GM21423 (cell line): ENCODE results near the gene GOLGA3.
"Not testable (repeated sequence)": the region's sequence is repeated elsewhere in the genome, so short reads cannot be mapped to it uniquely, and the experiment has no call there.

Experiments
- ATAC-seq: cut with Tn5 transposase; IDR thresholded peaks from one replicate; pipeline ENCODE4 v1.9.1; 2021; ENCODE audit warnings: mild to moderate bottlenecking, moderate library complexity; ENCODE audit not compliant: unreplicated experiment

Gene GOLGA3

DNA sequence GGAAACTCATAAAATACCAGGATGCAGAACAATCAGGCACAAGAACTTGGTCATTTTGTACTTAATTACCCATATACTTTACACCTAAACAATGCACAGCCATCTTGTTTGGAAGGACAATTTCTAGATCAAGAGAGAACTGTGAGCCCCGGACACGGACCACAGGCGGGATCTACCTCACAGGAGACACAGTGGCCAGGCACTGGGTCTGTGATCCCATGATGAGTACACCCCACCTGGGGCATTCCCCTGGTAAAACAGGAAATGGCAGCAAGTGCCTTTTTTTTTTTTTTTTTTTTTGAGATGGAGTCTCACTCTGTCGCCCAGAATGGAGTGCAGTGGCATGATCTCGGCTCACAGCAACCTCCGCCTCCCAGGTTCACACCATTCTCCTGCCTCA, 15.2 kb downstream of the GOLGA3 start:
- ATAC-seq = no peak

DNA sequence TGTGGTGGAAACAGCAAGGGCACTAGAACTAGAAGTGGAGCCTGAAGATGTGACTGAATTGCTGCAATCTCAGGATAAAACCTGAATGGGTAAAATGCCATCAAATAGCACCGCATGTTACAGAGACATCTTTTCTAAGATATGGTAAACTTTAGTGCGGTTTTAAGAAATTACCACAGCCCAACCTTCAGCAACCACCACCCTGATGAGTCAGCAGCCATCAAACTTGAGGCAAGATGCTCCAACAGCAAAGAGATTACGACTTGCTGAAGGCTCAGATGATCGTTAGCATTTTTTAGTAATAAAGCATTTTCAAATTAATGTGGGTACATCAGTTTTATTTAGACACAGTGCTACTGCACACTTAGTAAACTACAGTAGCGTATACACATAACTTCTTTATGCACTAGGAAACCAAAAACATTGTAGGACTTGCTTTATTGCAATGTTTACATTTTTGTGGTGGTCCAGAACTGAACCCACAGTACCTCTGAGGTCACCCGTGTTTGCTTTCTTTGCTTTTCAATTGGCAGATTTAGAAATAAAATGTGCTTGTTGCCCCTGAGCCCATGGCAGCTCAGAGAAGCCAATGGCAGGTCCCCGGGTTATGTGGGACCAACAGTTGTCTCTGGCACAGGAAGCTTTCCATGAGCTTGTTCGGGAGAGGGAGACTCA, 15.9 kb downstream of the GOLGA3 start:
- no peak for ATAC-seq

DNA sequence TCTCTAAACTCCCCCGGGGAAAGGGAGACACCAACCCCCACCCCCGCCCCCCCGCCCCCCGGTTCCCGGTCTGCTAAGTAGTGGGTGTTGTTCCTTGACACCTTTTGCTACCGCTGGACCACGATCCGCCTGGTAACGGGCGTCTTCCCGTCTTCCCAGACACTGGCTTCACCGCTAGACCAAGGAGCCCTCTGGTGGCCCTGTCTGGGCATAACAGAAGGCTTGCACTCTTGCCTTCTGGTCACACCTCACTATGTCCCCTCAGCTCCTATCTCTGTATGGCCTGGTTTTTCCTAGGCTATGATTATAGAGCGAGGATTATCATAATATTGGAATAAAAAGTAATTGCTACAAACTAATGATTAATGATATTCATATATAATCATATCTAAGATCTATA, 19.3 kb downstream of the GOLGA3 start:
- ATAC-seq = not testable (repeated sequence)

DNA sequence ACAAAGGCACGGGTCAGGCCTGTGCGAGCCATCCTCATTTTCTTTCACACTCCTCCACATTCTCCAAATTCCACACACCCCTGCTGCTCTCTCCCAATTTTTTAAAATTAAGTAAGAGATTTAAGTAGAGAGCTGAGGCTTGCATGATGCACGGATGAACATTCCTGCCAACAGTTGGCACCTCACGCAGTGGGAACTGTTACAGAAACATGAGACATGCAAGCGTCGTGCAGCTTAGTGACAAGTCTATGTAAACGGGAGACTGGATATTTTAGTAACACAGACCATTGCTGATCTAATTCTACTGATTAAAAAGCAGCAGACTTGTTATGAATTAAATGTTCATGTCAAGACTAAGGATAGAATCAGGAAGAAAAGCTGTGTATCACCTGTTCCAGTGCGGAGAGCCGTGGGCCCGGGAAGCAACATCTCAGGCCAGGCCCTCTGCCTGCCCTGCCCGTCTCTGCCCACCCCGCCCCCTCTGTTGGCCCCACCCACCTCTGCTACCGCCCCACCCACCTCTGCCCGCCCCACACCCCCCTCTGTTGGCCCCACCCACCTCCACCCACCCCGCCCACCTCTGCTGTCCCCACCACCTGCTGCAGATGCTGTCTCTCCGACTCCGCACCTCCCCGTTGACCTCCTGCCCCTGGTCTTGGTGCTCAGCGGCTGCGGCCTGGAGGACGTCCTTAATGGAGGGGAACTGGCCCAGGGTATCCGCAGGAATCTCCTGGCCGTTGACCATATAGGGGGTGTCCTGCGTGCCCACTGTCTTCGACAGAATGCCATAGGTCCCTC, 21.2 kb downstream of the GOLGA3 start:
- no peak for ATAC-seq

DNA sequence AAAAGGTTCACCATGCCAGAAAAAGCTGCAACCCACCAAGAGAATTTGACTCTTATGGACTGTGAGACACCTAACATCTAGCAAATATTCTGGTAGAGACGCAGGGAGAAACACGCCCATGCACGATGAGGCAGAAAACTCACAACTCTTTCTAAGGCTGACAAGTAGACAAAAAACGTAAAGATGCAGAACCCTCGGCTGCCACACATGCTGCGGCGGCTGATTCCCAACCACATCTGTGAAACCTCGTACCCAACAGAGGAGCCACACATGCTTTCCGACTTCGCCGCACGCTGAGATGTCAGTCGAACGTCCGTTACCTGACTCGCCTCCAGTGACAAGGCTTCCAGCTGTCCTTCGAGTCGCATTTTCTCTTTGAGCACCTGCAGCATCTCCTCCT, 21.8 kb downstream of the GOLGA3 start:
- ATAC-seq = no peak

DNA sequence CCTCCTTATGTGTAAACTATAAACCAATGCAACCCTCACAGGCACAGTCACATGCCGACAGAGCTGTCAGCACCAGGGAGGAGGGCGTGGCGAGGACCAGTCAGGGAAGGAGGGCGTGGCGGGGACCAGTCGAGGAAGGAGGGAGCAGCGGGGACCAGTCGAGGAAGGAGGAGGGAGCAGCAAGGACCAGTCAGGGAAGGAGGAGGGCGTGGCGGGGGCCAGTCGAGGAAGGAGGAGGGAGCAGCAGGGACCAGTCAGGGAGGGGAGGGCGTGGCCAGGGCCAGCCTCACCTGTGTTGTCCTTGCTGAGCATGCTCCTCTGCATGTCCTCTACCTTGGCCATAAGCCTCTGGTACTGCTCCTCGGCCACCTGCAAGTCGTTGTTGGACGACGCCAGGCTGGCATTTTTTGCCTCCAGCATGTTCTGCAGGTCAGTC, 24.2 kb downstream of the GOLGA3 start:
- ATAC-seq = no peak

DNA sequence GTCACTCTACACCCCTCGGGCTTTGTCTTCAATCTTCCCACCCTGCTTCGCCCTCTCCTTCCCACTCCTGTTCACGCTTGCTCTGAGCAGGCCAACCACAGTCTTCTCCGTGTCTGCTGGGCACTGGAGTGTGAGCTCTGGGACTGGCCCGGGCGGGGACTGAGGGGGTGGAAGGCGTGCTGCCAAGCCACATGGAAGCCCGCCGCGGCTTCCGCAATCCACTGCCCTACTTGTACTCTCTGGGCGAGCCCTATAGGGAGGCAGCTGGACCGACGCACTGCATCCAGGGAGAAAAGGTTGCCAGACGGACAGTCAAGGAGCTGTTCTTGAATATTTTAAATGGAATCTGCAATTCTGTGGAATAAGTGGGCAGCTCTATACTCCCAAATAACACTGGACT, 24.8 kb downstream of the GOLGA3 start:
- ATAC-seq = no peak

DNA sequence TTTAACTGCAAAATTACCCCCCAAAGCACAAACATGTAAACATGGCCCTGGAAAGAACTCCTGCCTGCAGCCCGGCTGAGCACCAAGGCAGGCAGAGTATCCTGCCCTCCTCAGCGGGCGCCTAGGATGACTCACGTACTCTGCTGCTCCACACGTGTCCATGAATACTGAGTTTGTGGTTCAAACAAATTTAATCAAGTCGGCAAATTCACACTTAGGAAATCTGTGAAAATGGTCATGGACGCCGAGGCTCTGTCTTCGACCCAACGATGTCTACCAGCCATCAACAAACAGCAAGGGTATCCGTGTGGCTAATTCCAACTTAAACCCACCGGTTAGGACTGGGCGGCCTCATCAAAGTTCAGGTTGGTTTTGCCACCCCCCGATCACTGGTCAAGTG, 25.5 kb downstream of the GOLGA3 start:
- ATAC-seq = no peak

DNA sequence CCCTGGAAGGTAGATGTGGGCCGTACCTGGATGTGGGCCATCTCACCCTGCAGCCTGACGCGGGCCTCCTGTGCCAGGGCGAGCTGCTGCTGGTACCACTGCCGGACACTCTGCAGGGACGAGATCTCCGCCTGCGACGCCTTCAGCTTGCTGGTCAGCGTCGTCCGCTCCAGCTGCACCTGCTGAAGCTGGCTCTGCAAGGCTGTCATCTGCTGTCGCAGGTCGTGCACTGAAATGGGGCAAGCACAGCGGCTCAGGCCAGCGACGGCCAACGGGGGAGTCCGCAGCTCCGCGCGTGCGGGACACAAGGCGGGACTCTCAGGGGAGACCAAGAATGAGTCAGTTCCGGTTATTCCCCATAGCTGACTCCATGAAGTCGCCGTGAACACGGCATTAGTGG, 26.9 kb downstream of the GOLGA3 start:
- no peak for ATAC-seq

DNA sequence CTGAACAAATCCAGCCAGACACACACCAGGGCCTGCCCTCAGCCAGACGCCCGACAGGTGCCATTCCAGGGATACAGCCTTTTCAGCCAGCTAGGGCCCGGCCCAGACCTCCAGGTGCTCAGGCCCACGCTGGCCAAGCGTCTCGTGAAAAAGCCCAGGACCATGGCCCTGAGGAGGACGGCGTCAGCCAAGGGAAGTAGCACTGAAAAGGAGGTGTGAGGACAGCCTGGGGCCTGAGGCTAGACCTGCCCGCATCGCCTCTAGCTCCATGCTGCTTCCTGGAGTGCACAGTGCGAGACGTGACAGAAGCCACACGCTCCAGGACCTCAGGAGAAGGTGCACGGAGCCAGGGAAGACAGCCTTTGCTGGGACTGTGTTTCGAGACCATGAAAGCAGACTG, 29.8 kb downstream of the GOLGA3 start:
- no peak for ATAC-seq

DNA sequence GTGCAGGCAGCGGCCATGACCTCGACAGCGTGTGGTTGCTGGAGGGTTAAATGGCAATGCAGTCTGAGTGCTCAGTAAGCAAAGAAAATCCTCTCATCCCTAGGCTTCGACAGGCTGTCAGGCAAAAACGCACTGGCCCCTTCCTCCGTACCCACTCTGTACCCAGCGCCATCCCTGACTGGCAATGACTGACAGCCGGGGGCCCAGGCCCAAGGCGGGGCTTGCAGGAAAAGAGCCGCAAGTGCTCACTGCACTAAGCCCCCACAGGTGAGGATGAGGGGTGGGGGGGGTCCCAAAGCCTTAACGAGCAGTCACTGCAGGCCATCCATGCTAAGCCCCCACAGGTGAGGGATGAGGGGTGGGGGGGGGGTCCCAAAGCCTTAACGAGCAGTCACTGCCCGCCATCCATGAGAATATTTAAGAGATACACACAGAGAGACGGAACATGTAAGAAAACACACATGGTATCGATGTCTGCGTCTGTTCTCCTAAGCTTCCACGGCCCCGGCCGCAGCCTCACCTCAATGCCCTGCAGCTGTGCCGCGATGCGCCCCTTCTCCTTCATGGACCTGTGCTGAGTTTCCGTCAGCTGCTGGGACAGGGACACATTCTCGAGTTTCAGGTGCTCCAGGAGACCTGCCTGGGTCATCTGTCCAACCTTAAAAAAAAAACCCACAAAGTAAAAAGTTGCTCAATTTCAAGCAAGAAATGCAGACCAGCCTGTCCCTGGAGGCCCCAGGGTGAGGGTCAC, 30.7 kb downstream of the GOLGA3 start:
- ATAC-seq = no peak

DNA sequence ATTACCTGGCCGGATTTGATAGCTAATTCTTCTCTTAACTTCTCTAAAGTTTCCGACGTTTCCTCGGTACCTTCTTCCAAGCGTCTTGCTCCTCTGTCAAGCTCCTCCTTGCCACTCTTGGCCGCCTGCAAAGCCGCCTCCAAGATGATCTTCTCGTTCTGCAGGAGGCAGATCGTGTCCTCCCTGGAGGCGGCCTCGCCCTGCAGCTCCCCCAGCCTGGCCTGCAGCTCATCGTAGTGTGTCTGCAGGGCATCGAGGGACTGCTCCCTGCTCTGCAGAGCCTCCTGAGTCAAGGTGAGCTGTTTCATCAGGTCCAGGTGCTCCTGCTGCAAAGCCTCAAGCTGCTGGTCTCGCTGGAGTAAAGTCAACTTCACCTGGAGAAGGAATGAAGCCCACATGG, 32.8 kb downstream of the GOLGA3 start:
- no peak for ATAC-seq

DNA sequence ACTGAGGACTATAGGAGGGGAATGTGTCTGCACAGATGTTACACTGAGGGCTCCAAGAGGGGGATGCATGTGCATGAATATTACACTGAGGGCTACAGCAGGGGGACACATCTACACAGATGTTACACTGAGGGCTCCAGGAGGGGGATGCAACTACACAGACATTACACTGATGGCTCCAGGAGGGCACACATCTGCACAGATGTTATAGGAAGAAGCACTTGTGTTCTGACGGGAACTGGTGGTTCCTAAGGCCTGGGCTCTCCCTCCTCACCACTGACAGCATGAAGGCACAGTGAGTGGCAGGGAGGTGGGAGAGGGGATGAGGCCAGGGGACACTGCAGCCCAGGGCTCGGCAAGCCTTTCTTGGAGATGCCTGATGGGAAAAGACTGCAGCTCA, 36.7 kb downstream of the GOLGA3 start:
- not testable (repeated sequence) for ATAC-seq

DNA sequence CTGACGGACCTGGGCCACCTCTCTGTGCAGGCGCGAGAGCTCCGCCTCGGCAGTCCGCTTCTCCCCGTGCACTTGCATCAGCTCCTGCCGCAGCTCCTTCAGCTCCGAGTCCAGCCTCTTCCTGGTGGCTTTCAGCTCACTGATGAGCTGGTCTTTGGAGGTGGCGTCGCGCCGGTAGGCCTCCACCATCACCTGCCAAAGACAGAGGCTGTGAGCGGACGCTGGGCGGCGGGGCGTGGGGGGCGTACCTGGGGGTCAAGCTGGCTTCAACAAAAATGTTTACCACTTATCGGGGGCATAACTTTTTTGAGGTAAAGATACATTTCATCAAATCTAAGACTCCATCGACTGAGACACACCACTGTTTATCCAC, 39.6 kb downstream of the GOLGA3 start:
- ATAC-seq = no peak

DNA sequence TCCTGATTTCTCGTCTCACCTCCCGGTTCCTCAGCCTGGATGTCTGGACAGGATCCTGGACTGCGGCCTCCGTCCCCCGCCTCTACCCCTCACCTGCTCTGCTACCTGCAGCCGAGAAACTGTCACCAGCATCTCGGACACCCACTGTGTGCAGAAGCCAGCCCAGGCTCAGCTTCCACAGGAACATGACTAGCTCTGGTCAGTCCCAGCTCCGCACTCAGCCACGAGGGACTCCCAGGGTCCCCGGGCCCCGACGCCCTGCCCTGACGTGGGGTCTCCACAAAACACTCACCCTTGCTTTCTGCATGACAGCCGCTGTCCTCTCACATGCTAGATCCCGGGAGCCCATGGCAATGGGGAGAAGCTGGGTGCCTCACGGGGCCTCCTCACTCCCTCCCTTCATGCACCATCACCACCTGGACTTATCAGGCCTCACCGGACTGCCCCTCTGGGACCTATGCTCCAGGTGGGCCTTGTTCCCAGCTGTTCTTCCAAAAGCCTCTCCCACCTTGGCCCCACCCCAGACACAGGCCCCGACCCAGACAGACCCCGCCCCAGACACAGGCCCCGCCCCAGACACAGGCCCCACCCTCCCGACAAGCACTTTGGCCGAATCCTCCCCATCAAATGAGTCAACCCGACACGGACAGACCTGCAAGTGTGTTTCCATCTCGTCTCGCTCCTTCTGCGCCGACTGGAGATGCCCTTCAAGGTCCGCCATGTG, 40.1 kb downstream of the GOLGA3 start:
- no peak for ATAC-seq

DNA sequence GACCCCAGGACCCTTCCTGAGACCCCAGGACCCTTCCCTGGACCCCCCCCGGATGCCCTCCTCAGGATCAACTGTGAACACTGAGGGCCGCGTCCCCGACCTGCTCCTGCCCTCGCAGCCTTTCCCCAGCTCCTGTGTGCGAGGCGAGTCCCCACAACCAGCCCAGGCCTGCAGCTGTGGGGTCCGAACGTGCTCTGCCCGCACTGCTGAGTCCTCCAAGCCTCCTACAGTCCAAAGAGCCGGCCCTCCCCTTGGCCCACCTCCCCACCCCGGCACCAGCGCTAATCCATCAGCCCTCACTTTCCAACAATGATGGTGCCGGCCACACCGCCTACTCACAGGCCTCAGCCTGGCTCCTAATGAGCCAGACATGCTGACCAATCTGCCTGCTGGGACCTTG, 40.8 kb downstream of the GOLGA3 start:
- no peak for ATAC-seq

DNA sequence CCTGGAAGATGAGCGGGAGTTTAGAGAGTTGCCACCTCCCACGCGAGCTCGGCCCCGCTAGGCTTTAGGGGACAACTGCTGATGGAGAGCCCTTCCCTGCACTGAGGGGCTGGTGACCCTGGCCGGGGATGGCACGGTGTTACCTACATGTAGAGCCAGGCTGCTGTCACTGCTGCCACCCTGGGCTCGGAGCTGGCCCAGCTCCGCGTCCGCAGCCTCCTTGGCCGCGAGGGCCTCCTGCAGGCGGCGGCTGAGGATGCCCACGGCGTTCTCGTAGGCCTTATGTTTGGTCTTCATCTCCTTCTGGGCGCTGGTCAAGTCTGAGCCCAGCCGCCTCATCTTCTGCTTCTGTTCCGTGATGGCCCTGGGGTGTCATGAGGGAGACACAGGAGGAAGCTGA, 42.5 kb downstream of the GOLGA3 start:
- no peak for ATAC-seq

DNA sequence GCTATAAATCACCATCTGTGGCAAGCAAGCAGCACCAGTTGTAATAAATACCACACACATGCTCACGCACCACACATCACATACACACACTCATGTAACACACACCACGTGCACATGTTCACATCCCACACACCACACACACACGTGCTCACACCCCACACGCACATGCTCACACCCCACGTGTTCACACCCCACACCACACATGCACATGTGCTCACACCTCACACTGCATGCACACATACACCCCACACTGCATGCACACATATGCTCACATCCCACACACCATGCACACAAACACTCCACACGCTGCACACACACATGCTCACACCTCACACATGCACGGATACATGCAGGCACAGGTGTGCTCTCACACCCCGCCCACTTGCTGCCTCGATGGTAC, 44.1 kb downstream of the GOLGA3 start:
- ATAC-seq = no peak

DNA sequence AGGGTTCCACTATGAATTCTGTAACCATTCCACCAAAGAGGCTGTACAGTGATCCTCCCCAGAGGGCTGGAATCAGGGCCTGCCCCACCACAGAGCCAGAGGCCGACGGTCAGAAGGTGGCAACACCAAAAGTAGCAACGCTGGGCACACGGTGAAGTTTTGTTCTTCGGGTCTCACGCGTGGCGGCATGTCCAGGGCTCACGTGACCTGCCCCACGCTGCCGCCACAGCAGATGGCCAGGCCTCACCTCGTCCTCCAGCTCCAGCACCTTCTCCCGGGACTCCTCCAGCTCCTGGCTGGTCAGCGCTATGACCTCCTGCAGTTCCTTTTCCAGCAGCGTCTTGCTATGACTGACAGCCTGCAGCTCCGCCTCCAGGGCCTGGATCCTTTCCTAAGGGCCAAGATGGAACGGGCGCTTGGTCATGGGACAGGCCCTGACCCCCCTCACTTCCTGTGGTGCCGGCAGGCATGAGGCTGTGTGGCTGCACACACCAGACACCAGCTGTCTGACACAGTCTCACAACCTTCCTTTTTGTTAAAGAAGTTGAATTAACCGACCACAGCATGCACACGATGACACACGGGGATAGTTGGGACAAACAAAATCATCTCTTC, 44.6 kb downstream of the GOLGA3 start:
- no peak for ATAC-seq

DNA sequence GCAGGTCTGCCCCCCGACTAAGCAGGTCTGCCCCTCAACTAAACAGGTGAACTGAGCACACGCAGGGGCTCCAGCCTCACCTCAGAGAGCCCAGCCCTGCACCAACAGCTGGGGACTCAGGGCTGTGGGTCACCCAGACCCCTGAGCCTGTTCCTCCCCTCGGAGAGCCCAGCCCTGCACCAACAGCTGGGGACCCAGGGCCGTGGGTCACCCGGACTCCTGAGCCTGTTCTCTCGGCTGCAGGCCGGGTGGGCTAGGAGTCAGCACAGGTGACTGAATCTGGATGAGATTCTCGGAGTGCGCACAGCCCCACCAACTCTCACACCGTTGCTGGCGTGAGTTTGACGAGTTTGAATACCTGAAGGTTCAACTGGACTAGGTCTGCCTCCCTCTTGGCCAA, 46.7 kb downstream of the GOLGA3 start:
- ATAC-seq = no peak
